Upper lobe of left lung (tissue), 6 donors: Measurements from ENCODE around the gene APLF. TPM values are rescaled to one million over a fixed set of nuclear protein-coding genes. Genes with fewer than 3 reads are reported as not detected.

Source experiments
- ATAC-seq, 2 donors: fragments of 200-7000 bp; cut with Tn5 transposase; one replicate each; pipeline ENCODE4 v1.9.1; 2022; ENCODE audit warnings: mild to moderate bottlenecking in 2 of 2, moderate library complexity in 2 of 2; ENCODE audit not compliant: low FRiP score in 2 of 2
- DNase-seq, 2 donors: peaks; one replicate each; pipeline ENCODE4 v3.0.0-alpha.2; 2019 to 2020
- H3K27ac ChIP-seq, 4 donors: fragments of 200-600 bp; sonication (generic); one replicate each; pipeline ENCODE4 v1.5.1; 2016 to 2019
- H3K27me3 ChIP-seq, 4 donors: fragments of 200-600 bp; sonication (generic); one replicate each; pipeline ENCODE4 v1.5.1; 2017 to 2019
- H3K36me3 ChIP-seq, 4 donors: fragments of 200-600 bp; sonication (generic); one replicate each; pipeline ENCODE4 v1.5.1; 2016 to 2019
- H3K4me1 ChIP-seq, 4 donors: fragments of 200-600 bp; sonication (generic); one replicate each; pipeline ENCODE4 v1.5.1; 2018 to 2019
- H3K4me3 ChIP-seq, 4 donors: fragments of 200-600 bp; sonication (generic); one replicate each; pipeline ENCODE4 v1.5.1; 2017 to 2019; ENCODE audit warnings: mild to moderate bottlenecking in 2 of 4, moderate library complexity in 1 of 4
- H3K9me3 ChIP-seq, 4 donors: fragments of 200-600 bp; sonication (generic); one replicate each; pipeline ENCODE4 v1.5.1; 2018 to 2019
- EP300 ChIP-seq, 4 donors: sonication (generic); formaldehyde crosslinking; IDR thresholded peaks; one replicate each; pipeline ENCODE4 v1.5.1; 2017; ENCODE audit warnings: antibody characterized with exemption in 4 of 4, control low read depth in 2 of 4
- POLR2A ChIP-seq, 4 donors: fragments of 450-650 bp; IDR thresholded peaks; one replicate each; pipeline ENCODE4 v1.5.1; 2016 to 2017; ENCODE audit warnings: antibody characterized with exemption in 4 of 4, mild to moderate bottlenecking in 2 of 4
- POLR2AphosphoS5 ChIP-seq, 2 donors: sonication (generic); formaldehyde crosslinking; IDR thresholded peaks; one replicate each; pipeline ENCODE4 v1.5.1; 2017; ENCODE audit warnings: antibody characterized with exemption in 2 of 2
- WGBS, 2 donors: methylation state at CpG; one replicate each; pipeline ENCODE4 v1.1.5; 2017 to 2018; 5-methylcytosine and 5-hydroxymethylcytosine counted together
- total RNA-seq, 6 donors: library from RNA; depleted of rRNA in 4 of 6; stranded (reverse); fragments of >200 nt in 4 of 6; gene quantifications; one replicate each; pipeline versions ENCODE4 v1.1.0 to v1.2.1, GENCODE V29; 2016 to 2021
- TF ChIP-seq, protein P1 (sequence below), 6 experiments: fragments of 450-650 bp in 4 of 6; fragments of 200-600 bp in 2 of 6; sonication (generic) in 2 of 6; IDR thresholded peaks; one replicate each; pipeline ENCODE4 v1.5.1; 2016 to 2019; ENCODE audit warnings: antibody characterized with exemption in 6 of 6
- donor health status: DM: no; HTN: no; CAD: no; lungs with moderate emphysema.
- donor health status: DM: no; HTN: yes; CAD: no; lungs with severe emphysema.

Gene APLF
- total RNA-seq, 6 donors from 2014 or later = 3.7 to 5.5 (median 4.7) TPM

DNA sequence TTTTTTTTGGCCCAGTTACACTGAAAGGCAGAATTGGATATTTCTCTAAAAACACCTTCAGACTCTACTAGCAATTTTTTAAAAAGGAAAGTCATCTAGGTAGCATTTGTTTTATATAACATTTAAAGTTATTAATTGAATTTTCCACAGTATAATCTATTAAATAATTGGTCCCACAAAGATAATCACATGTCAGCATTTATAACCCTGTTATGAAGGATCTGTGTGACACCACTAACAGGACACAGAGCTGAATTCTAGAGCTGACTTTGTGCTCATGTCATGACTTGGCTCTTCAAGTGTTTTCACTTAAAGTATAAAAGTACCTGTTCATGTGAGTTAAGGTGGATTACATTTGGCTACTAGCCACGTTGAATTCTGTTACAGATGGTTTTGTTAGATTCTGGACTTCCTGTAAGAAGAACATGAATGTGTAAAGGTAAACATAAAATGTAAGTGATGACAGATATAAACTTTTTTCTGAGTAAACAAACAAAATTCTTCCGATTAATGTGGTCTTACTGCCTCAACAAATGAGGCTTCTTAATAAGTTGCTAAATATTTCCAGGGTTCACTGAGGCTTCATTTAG is 106.9 kb downstream of the APLF start:
- no peak for TF ChIP-seq EP300 (IDR thresholded peaks at IDR 0.05)
- TF ChIP-seq POLR2A (IDR thresholded peaks at IDR 0.05) = no peak
- TF ChIP-seq, protein P1, sequence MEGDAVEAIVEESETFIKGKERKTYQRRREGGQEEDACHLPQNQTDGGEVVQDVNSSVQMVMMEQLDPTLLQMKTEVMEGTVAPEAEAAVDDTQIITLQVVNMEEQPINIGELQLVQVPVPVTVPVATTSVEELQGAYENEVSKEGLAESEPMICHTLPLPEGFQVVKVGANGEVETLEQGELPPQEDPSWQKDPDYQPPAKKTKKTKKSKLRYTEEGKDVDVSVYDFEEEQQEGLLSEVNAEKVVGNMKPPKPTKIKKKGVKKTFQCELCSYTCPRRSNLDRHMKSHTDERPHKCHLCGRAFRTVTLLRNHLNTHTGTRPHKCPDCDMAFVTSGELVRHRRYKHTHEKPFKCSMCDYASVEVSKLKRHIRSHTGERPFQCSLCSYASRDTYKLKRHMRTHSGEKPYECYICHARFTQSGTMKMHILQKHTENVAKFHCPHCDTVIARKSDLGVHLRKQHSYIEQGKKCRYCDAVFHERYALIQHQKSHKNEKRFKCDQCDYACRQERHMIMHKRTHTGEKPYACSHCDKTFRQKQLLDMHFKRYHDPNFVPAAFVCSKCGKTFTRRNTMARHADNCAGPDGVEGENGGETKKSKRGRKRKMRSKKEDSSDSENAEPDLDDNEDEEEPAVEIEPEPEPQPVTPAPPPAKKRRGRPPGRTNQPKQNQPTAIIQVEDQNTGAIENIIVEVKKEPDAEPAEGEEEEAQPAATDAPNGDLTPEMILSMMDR (IDR thresholded peaks at IDR 0.05) = no peak
- TF ChIP-seq POLR2AphosphoS5 (IDR thresholded peaks at IDR 0.05) = no peak
- WGBS, 2 donors = 31 to 33% methylated on average over 2 of the region's 2 CpGs
- Histone ChIP-seq H3K4me1 (no peaks in the 10 kb centered on the region), H3K27me3 (no peaks in the 10 kb centered on the region), H3K9me3 (no peaks in the 10 kb centered on the region), H3K36me3 (no peaks in the 10 kb centered on the region), H3K27ac (no peak overlapping the region), H3K4me3 (no peak overlapping the region)
- DNase-seq (no peak), ATAC-seq (no peak)

DNA sequence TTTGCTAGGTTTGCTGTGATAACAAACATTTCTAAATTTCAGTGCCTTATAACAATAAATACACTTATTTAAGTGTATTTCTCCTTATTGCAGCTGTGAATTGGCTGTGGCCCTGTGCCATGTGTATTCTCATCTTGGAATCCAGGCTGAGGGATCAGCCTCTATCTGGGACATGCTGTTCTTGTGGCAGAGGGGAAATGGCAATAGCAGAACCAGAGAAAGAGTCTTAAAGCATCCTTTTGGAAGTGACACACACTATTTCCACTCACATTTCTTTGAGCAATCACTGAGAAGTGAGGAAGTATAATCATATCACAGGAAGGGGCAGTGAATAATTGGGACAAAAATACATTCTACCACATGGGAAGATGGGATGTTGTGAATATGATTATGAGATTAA is 109.8 kb downstream of the APLF start:
- DNase-seq (no peak), ATAC-seq (no peak)
- Histone ChIP-seq H3K4me3 (no peak overlapping the region), H3K4me1 (no peaks in the 10 kb centered on the region), H3K27ac (no peak overlapping the region), H3K27me3 (no peaks in the 10 kb centered on the region), H3K36me3 (no peaks in the 10 kb centered on the region), H3K9me3 (no peaks in the 10 kb centered on the region)
- TF ChIP-seq POLR2A (IDR thresholded peaks at IDR 0.05) = no peak

DNA sequence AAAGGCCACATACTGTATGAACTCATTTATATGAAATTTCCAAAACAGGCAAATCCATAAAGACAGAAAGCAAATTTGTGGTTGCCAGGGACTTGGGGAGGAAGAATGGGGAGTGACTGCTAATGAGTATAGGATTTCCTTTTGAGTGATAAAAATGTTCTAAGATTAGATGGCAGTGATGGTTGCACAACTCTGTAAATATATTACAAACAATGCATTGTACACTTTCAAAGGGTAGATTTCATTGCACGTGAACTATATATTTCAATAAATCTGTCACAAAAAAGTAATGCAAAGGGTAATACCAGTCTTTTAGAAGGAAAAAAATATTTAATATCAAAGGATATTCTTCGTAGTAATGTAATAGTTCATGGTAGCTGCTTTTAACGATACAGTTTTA is 112.3 kb downstream of the APLF start:
- no peaks in the 10 kb centered on the region for H3K36me3 ChIP-seq
- no peaks in the 10 kb centered on the region for H3K4me1 ChIP-seq
- no peak overlapping the region for H3K4me3 ChIP-seq
- no peaks in the 10 kb centered on the region for H3K9me3 ChIP-seq
- no peaks in the 10 kb centered on the region for H3K27me3 ChIP-seq
- ATAC-seq = no peak
- H3K27ac ChIP-seq = no peak overlapping the region
- WGBS, 2 donors = 90 to 94% methylated on average over 3 of the region's 3 CpGs
- TF ChIP-seq POLR2A (IDR thresholded peaks at IDR 0.05) (no peak), POLR2AphosphoS5 (IDR thresholded peaks at IDR 0.05) (no peak), EP300 (IDR thresholded peaks at IDR 0.05) (no peak)
- TF ChIP-seq, protein P1 (IDR thresholded peaks at IDR 0.05) = no peak
- no peak for DNase-seq

DNA sequence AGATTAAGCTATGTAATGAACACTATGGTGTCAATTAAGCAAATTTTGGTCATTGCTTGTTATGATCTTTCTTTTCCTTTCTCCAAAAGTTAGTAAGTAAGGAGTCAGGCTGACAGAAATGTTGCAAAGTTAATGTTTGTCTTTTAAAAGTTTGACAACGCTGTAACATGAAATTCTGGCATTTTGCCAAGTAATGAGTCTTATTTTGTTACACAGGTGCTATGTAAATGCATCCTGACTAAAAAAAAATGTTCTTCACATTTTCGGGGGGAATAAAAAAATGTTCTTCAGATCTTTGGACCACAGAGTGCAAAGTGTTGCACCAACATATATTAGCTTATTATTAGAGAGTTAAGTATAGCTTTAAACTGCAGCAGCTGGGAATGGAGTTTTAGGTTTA is 121.2 kb downstream of the APLF start:
- TF ChIP-seq POLR2A (IDR thresholded peaks at IDR 0.05) (no peak), POLR2AphosphoS5 (IDR thresholded peaks at IDR 0.05) (no peak), EP300 (IDR thresholded peaks at IDR 0.05) (no peak)
- TF ChIP-seq, protein P1 (IDR thresholded peaks at IDR 0.05) = no peak
- no peak for DNase-seq
- 55 to 65% methylated on average over 2 of the region's 2 CpGs for WGBS, 2 donors
- ATAC-seq = no peak
- no peaks in the 10 kb centered on the region for H3K36me3 ChIP-seq
- H3K4me1 ChIP-seq = no peaks in the 10 kb centered on the region
- H3K9me3 ChIP-seq = no peaks in the 10 kb centered on the region
- no peak overlapping the region for H3K27ac ChIP-seq
- H3K4me3 ChIP-seq = no peak overlapping the region
- no peaks in the 10 kb centered on the region for H3K27me3 ChIP-seq

DNA sequence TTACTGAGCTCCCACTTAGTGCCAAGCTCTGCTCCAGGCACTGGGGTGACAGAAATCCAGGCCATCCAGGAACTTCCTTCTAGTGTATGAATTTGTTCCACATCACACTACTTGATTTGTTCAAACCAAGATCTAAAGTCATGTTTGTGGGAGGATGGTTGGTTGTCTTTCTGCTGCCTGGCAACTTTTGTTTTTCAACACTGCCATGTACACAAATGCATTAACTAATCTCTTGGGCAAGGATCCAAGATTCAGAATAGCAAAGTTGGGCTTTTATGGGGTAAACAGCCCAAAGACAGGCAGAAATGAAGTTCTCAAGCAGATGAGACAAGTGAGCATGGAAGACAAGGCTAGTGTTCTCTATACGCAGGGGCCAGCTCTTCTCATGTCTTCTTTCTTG is 122.6 kb downstream of the APLF start:
- Histone ChIP-seq H3K4me1 (peaks cover 0 to 10% (median 6%) of the 10 kb centered on the region in 4 donors), H3K9me3 (no peaks in the 10 kb centered on the region), H3K4me3 (no peak overlapping the region), H3K36me3 (no peaks in the 10 kb centered on the region), H3K27ac (no peak overlapping the region), H3K27me3 (no peaks in the 10 kb centered on the region)
- TF ChIP-seq EP300 (IDR thresholded peaks at IDR 0.05) (no peak), POLR2AphosphoS5 (IDR thresholded peaks at IDR 0.05) (no peak), POLR2A (IDR thresholded peaks at IDR 0.05) (no peak)
- TF ChIP-seq, protein P1 (IDR thresholded peaks at IDR 0.05) = no peak
- WGBS, 2 donors = 80 to 90% methylated on average over 1 of the region's 1 CpG
- ATAC-seq = no peak
- DNase-seq = no peak
